Astrocyte (in vitro differentiated cells and primary cell): Measurements from ENCODE around the gene ADRA2B. TPM values are rescaled to one million over a fixed set of nuclear protein-coding genes. Genes with fewer than 3 reads are reported as not detected.

ENCODE experiments used
- DNase-seq: peaks from one replicate; pipeline ENCODE4 v3.0.0-alpha.2; 2010; ENCODE audit warnings: low read depth
- FAIRE-seq: peaks from 2 replicates; lab custom pipeline; 2011; peaks lifted over from hg19 to GRCh38; lab: Jason Lieb, UNC
- H2AFZ ChIP-seq: 2 replicates; pipeline ENCODE4 v1.6.0; 2012; ENCODE audit warnings: low read depth, low read length, inconsistent platforms
- H3K27ac ChIP-seq: 2 replicates; pipeline ENCODE4 v1.5.1; 2011; ENCODE audit warnings: low read depth, low read length, inconsistent platforms
- H3K27me3 ChIP-seq: 2 replicates; pipeline ENCODE4 v1.6.0; 2011; ENCODE audit warnings: low read length, inconsistent platforms; ENCODE audit not compliant: insufficient read depth
- H3K36me3 ChIP-seq: 2 replicates; pipeline ENCODE4 v1.5.1; 2011; ENCODE audit warnings: low read length, inconsistent platforms; ENCODE audit not compliant: insufficient read depth
- H3K4me1 ChIP-seq: 2 replicates; pipeline ENCODE4 v1.5.1; 2011; ENCODE audit warnings: low read length, inconsistent platforms; ENCODE audit not compliant: insufficient read depth
- H3K4me2 ChIP-seq: 2 replicates; pipeline ENCODE4 v1.6.0; 2012; ENCODE audit warnings: low read length, inconsistent platforms
- H3K4me3 ChIP-seq: 2 replicates; pipeline ENCODE4 v1.5.1; 2011; ENCODE audit warnings: low read depth, mild to moderate bottlenecking, low read length, inconsistent platforms; ENCODE audit not compliant: insufficient read depth
- H3K79me2 ChIP-seq: 2 replicates; pipeline ENCODE4 v1.6.0; 2012; ENCODE audit warnings: mild to moderate bottlenecking, low read length, inconsistent platforms; ENCODE audit not compliant: insufficient read depth
- H3K9ac ChIP-seq: 2 replicates; pipeline ENCODE4 v1.6.0; 2012; ENCODE audit warnings: mild to moderate bottlenecking, low read length, inconsistent platforms
- H3K9me3 ChIP-seq: 2 replicates; pipeline ENCODE4 v1.5.1; 2012; ENCODE audit warnings: low read depth, mild to moderate bottlenecking, low read length, inconsistent platforms; ENCODE audit not compliant: insufficient read depth
- H4K20me1 ChIP-seq: 2 replicates; pipeline ENCODE4 v1.6.0; 2012; ENCODE audit warnings: low read length, inconsistent platforms; ENCODE audit not compliant: insufficient read depth
- H3K27ac Mint-ChIP-seq: one replicate; pipeline ENCODE4 v1.8.0; 2021; ENCODE audit warnings: mild to moderate bottlenecking, mixed read lengths; ENCODE audit not compliant: unreplicated experiment
- H3K27me3 Mint-ChIP-seq: one replicate; pipeline ENCODE4 v1.8.0; 2021; ENCODE audit warnings: low read depth, mixed read lengths; ENCODE audit not compliant: unreplicated experiment
- H3K36me3 Mint-ChIP-seq: one replicate; pipeline ENCODE4 v1.8.0; 2021; ENCODE audit warnings: low read depth, mixed read lengths; ENCODE audit not compliant: unreplicated experiment
- H3K4me1 Mint-ChIP-seq: one replicate; pipeline ENCODE4 v1.8.0; 2021; ENCODE audit warnings: low read depth, mixed read lengths; ENCODE audit not compliant: unreplicated experiment
- H3K4me3 Mint-ChIP-seq: one replicate; pipeline ENCODE4 v1.8.0; 2021; ENCODE audit warnings: mild to moderate bottlenecking, moderate library complexity, mixed read lengths; ENCODE audit not compliant: unreplicated experiment
- H3K9me3 Mint-ChIP-seq: one replicate; pipeline ENCODE4 v1.8.0; 2021; ENCODE audit warnings: mild to moderate bottlenecking, mixed read lengths; ENCODE audit not compliant: unreplicated experiment
- CTCF ChIP-seq: IDR thresholded peaks from 2 replicates; pipeline ENCODE4 v1.5.1; 2011; ENCODE audit warnings: low read depth, mild to moderate bottlenecking, inconsistent platforms, low read length, moderate library complexity; ENCODE audit not compliant: insufficient read depth
- EZH2 ChIP-seq: IDR thresholded peaks from 2 replicates; pipeline ENCODE4 v1.6.1; 2012; ENCODE audit warnings: mild to moderate bottlenecking, low read length, inconsistent platforms; ENCODE audit not compliant: insufficient read depth
- total RNA-seq: library from RNA; stranded (reverse); gene quantifications from 2 replicates; pipeline ENCODE4 v1.2.1, GENCODE V29; 2021

ADRA2B gene
- total RNA-seq, 1 donor from 2014 or later: not detected

- Mint-ChIP-seq H3K27ac (no peak overlapping the region), H3K4me3 (no peak overlapping the region), H3K9me3 (no peaks in the 10 kb centered on the region), H3K4me1 (peaks cover 4% of the 10 kb centered on the region), H3K36me3 (no peaks in the 10 kb centered on the region), H3K27me3 (peaks cover 55% of the 10 kb centered on the region)
- Histone ChIP-seq H3K9me3 (no peaks in the 10 kb centered on the region), H4K20me1 (no peaks in the 10 kb centered on the region), H3K4me2 (no peak overlapping the region), H2AFZ (no peak overlapping the region), H3K36me3 (no peaks in the 10 kb centered on the region), H3K4me3 (no peak overlapping the region), H3K27ac (no peak overlapping the region), H3K27me3 (no peaks in the 10 kb centered on the region), H3K79me2 (no peaks in the 10 kb centered on the region), H3K9ac (no peak overlapping the region), H3K4me1 (peaks cover 28% of the 10 kb centered on the region)
- no peak for FAIRE-seq
- no peak for DNase-seq
- no peak for TF ChIP-seq CTCF
- TF ChIP-seq EZH2: no peak
Measured at GRCh38 chr2:96150791-96151594, 34.6 kb upstream of the ADRA2B start.

GRCh38 chr2:96150007-96150640, 33.8 kb upstream of the ADRA2B start:
- Mint-ChIP-seq H3K4me1 (peaks cover 4% of the 10 kb centered on the region), H3K4me3 (no peak overlapping the region), H3K27ac (no peak overlapping the region), H3K9me3 (no peaks in the 10 kb centered on the region), H3K36me3 (no peaks in the 10 kb centered on the region), H3K27me3 (peaks cover 46% of the 10 kb centered on the region)
- H4K20me1 ChIP-seq: no peaks in the 10 kb centered on the region
- H3K9ac ChIP-seq: no peak overlapping the region
- no peak for FAIRE-seq
- H2AFZ ChIP-seq: no peak overlapping the region
- H3K27me3 ChIP-seq: no peaks in the 10 kb centered on the region
- no peak for DNase-seq
- no peak overlapping the region for H3K4me3 ChIP-seq
- no peak overlapping the region for H3K27ac ChIP-seq
- H3K9me3 ChIP-seq: no peaks in the 10 kb centered on the region
- TF ChIP-seq EZH2 (no peak), CTCF (no peak)
- H3K79me2 ChIP-seq: no peaks in the 10 kb centered on the region
- H3K4me1 ChIP-seq: peaks cover 34% of the 10 kb centered on the region
- no peak overlapping the region for H3K4me2 ChIP-seq
- H3K36me3 ChIP-seq: no peaks in the 10 kb centered on the region
